DLD1 (cell line): ENCODE results near the gene TPSD1.
"Not testable (repeated sequence)": the region's sequence is repeated elsewhere in the genome, so short reads cannot be mapped to it uniquely, and the experiment has no call there.

Source experiments
- in situ Hi-C: cut with HindIII; loops from 2 replicates; pipeline ENCODE4 v1.10.0; 2017; ENCODE audit warnings: low sequenced_read_pairs

The TPSD1 gene

GRCh38 chr16:1255276-1256122 lies at the start of gene TPSD1:
Gene TPSD1 (plus strand): TSS chr16:1256069. CDS start chr16:1256281, 212 bp downstream.
- in situ Hi-C loops = not testable (repeated sequence)

GRCh38 chr16:1206326-1206725 lies 49.5 kb upstream of the TPSD1 start:
- in situ Hi-C loops = no loop called here

GRCh38 chr16:1206786-1207185 lies 49.1 kb upstream of the TPSD1 start:
- in situ Hi-C loops = no loop called here

GRCh38 chr16:1208239-1208830 lies 47.5 kb upstream of the TPSD1 start:
- in situ Hi-C loops = no loop called here

- in situ Hi-C loops = no loop called here
Measured at GRCh38 chr16:1209081-1209480, 46.8 kb upstream of the TPSD1 start.

- in situ Hi-C loops = no loop called here
Measured at GRCh38 chr16:1210461-1210860, 45.4 kb upstream of the TPSD1 start.

- in situ Hi-C loops = no loop called here
Measured at GRCh38 chr16:1211451-1212268, 44.2 kb upstream of the TPSD1 start.

GRCh38 chr16:1212616-1213194 lies 43.2 kb upstream of the TPSD1 start:
- in situ Hi-C loops = no loop called here

- in situ Hi-C loops = no loop called here
Measured at GRCh38 chr16:1213231-1213630, 42.6 kb upstream of the TPSD1 start.

GRCh38 chr16:1213796-1214372 lies 42.0 kb upstream of the TPSD1 start:
- in situ Hi-C loops = no loop called here

- in situ Hi-C loops = no loop called here
Measured at GRCh38 chr16:1214719-1215118, 41.1 kb upstream of the TPSD1 start.

GRCh38 chr16:1215574-1216295 lies 40.1 kb upstream of the TPSD1 start:
- in situ Hi-C loops = no loop called here

- in situ Hi-C loops = no loop called here
Measured at GRCh38 chr16:1216296-1216619, 39.6 kb upstream of the TPSD1 start.

GRCh38 chr16:1216681-1217400 lies 39.0 kb upstream of the TPSD1 start:
- in situ Hi-C loops = no loop called here

- in situ Hi-C loops = no loop called here
Measured at GRCh38 chr16:1217526-1217925, 38.3 kb upstream of the TPSD1 start.

- in situ Hi-C loops = no loop called here
Measured at GRCh38 chr16:1218061-1218929, 37.6 kb upstream of the TPSD1 start.

GRCh38 chr16:1218930-1219611 lies 36.8 kb upstream of the TPSD1 start:
- in situ Hi-C loops = no loop called here

GRCh38 chr16:1220098-1220728 lies 35.7 kb upstream of the TPSD1 start:
- in situ Hi-C loops = no loop called here
